Measurements from ENCODE around the gene PTCD3.

Gene PTCD3

DNA sequence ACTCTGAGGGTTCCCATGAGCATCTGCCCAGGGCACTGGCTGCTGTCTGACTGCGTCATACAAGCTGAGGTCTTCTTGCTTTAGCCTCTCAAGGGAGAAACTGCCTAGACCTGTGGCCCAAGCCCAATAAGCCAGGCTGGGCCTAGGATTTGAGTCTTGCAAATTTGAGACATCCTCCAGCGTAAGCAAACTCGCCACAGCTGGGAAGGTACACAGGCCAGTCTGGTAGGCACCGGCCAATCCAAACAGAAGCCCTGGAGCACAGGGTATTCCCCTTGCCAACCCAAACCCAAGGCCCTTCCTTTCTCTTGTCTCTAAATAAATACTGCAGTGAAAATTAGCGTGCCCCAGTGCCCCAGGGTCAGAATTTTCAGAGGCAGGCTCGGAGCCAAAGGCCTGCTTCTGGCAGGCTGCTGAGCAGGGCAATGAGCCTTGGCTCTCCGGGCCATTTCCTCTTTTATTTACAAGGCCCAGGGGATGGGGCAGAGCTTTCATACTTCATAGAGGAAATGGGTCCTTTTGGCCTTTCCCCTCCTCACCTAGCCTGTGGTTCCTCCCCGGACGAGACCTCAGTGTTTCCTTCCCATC, 33.7 kb upstream of the PTCD3 start:
- no peak for ATAC-seq (replicated peaks)
- Mint-ChIP-seq H3K27me3 (no peaks in the 10 kb centered on the region), H3K27ac (peak overlapping the region in 1 of 2 donors; percentile 87), H3K4me3 (no peak overlapping the region), H3K36me3 (ENCODE audit: insufficient read depth) (peaks cover 13% of the 10 kb centered on the region), H3K9me3 (peaks cover 0 to 2% of the 10 kb centered on the region in 2 donors), H3K4me1 (ENCODE audit: low read depth in 2 of 2) (peaks cover 17 to 19% of the 10 kb centered on the region in 2 donors)
- DNase-seq, result no peak

DNA sequence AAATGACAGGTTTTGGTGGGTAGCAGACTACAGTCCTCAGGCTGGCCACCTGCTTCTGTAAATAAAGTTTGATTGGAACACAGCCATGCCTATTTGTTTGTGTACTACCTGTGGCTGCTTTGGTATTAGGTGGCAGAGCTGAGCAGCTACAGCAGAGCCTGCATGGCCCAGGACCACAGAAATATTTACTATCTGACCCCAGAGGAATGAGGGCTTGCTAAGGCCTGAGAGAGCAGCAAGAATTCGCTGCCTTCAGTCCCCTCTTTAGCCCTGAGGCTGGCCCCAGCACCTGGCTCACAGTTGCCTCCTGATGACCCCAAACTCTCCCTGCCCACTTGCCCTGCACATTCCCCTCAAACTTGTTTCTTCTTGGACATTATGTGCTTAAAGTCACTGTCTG, 32.8 kb upstream of the PTCD3 start:
- Mint-ChIP-seq H3K27ac (peak overlapping the region in 1 of 2 donors; percentile 87), H3K27me3 (no peaks in the 10 kb centered on the region), H3K36me3 (ENCODE audit: insufficient read depth) (peaks cover 13% of the 10 kb centered on the region), H3K4me3 (no peak overlapping the region), H3K9me3 (peaks cover 0 to 2% of the 10 kb centered on the region in 2 donors), H3K4me1 (ENCODE audit: low read depth in 2 of 2) (peaks cover 12 to 15% of the 10 kb centered on the region in 2 donors)
- no peak for DNase-seq
- ATAC-seq (replicated peaks), result no peak

DNA sequence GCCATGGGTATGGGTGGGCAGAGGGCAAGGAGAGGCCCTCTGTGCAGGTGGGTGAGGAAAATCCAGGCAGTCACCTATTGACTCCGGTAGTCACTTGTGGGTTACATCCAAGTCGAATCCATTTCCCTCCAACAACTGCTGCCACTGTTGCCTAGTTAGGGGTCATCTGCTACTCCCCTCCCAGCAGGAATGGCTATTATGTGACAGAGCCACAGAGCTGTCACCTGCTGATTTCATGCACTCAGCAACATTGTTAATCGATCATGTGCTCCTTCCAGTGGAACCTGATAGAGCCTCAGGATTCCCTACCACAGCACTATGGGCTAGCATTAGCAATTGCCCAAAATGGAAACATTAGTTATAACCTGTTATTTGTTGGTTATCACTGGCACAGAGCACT, 31.8 kb upstream of the PTCD3 start:
- H3K4me3 Mint-ChIP-seq, result no peak overlapping the region
- ATAC-seq (replicated peaks), result no peak
- no peaks in the 10 kb centered on the region for H3K27me3 Mint-ChIP-seq
- H3K36me3 Mint-ChIP-seq (ENCODE audit: insufficient read depth), result peaks cover 10% of the 10 kb centered on the region
- peaks cover 16 to 19% of the 10 kb centered on the region in 2 donors for H3K4me1 Mint-ChIP-seq (ENCODE audit: low read depth in 2 of 2)
- no peak overlapping the region for H3K27ac Mint-ChIP-seq
- no peak for DNase-seq
- H3K9me3 Mint-ChIP-seq, result peaks cover 0 to 2% of the 10 kb centered on the region in 2 donors

GRCh38 chr2:86074811-86075210, 31.2 kb upstream of the PTCD3 start:
- H3K9me3 Mint-ChIP-seq, result peaks cover 0 to 2% of the 10 kb centered on the region in 2 donors
- DNase-seq (no peak), ATAC-seq (replicated peaks) (no peak)
- no peak overlapping the region for H3K27ac Mint-ChIP-seq
- H3K4me1 Mint-ChIP-seq (ENCODE audit: low read depth in 2 of 2), result peaks cover 20 to 22% of the 10 kb centered on the region in 2 donors
- peaks cover 11% of the 10 kb centered on the region for H3K36me3 Mint-ChIP-seq (ENCODE audit: insufficient read depth)
- no peak overlapping the region for H3K4me3 Mint-ChIP-seq
- no peaks in the 10 kb centered on the region for H3K27me3 Mint-ChIP-seq

- H3K9me3 Mint-ChIP-seq, result peaks cover 0 to 2% of the 10 kb centered on the region in 2 donors
- H3K36me3 Mint-ChIP-seq (ENCODE audit: insufficient read depth), result peaks cover 13% of the 10 kb centered on the region
- H3K4me1 Mint-ChIP-seq (ENCODE audit: low read depth in 2 of 2), result peaks cover 31 to 33% of the 10 kb centered on the region in 2 donors
- H3K4me3 Mint-ChIP-seq, result no peak overlapping the region
- no peaks in the 10 kb centered on the region for H3K27me3 Mint-ChIP-seq
- ATAC-seq (replicated peaks) (no peak), DNase-seq (no peak)
- H3K27ac Mint-ChIP-seq, result peak overlapping the region; percentile 42 to 75
Measured at GRCh38 chr2:86075886-86076285, 30.1 kb upstream of the PTCD3 start.

DNA sequence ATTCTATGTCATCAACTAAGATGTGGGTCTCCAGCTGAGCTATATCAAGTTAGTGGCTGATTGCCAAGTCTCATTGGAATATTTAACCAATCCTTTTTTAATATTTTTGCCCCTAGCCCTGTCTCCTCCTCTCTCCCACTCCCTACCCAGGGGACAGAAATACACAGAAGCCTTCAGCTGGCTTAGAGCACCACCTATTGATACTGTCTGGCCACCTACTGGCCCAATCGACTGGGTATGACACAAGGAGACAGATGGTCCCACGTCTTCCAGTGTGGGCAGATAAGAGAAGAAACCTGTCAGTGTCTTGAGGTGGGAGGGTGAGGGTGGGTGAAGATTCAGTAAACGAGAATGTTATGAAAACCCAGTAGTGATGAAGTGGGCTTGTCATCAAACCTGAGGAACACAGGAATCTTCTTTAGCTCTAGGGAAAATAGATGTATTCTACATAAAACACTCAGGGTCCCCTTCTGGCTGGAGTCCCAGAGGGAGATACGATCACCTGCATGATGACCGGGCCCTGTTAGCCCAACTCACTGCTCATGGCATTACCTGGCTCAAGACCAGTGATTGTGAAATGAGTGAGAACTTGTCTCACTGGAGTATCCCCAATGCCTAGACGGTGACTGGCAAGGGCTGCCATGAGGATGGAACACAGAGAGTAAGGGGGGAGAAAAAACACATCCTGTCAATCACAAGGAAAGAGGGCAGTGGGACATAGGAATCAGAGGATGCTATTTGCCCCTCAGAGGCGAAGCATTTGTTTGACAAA, 27.1 kb upstream of the PTCD3 start:
- peak; percentile 31 to 40 (median 39) for DNase-seq
- peaks cover 24 to 31% of the 10 kb centered on the region in 2 donors for H3K4me1 Mint-ChIP-seq (ENCODE audit: low read depth in 2 of 2)
- H3K27ac Mint-ChIP-seq, result peak overlapping the region; percentile 97 to 99
- H3K27me3 Mint-ChIP-seq, result no peaks in the 10 kb centered on the region
- peak overlapping the region in 1 of 2 donors; percentile 69 for H3K4me3 Mint-ChIP-seq
- H3K36me3 Mint-ChIP-seq (ENCODE audit: insufficient read depth), result peaks cover 8% of the 10 kb centered on the region
- no peak for ATAC-seq (replicated peaks)
- no peaks in the 10 kb centered on the region for H3K9me3 Mint-ChIP-seq

- Mint-ChIP-seq H3K9me3 (no peaks in the 10 kb centered on the region), H3K36me3 (ENCODE audit: insufficient read depth) (peaks cover 13% of the 10 kb centered on the region), H3K4me3 (peak overlapping the region; percentile 69 to 72), H3K27me3 (no peaks in the 10 kb centered on the region), H3K4me1 (ENCODE audit: low read depth in 2 of 2) (peaks cover 24 to 31% of the 10 kb centered on the region in 2 donors), H3K27ac (peak overlapping the region; percentile 97 to 99)
- DNase-seq, result peak; percentile 86 to 91 (median 87)
- peak; percentile 89 for ATAC-seq (replicated peaks)
Measured at GRCh38 chr2:86079981-86080911, 25.8 kb upstream of the PTCD3 start.

- Mint-ChIP-seq H3K4me3 (no peak overlapping the region), H3K9me3 (no peaks in the 10 kb centered on the region), H3K27ac (peak overlapping the region; percentile 97 to 99), H3K4me1 (ENCODE audit: low read depth in 2 of 2) (peaks cover 24 to 31% of the 10 kb centered on the region in 2 donors), H3K27me3 (no peaks in the 10 kb centered on the region), H3K36me3 (ENCODE audit: insufficient read depth) (peaks cover 17% of the 10 kb centered on the region)
- ATAC-seq (replicated peaks) (no peak), DNase-seq (no peak)
Measured at GRCh38 chr2:86081724-86082123, 24.3 kb upstream of the PTCD3 start.

GRCh38 chr2:86082756-86083155, 23.3 kb upstream of the PTCD3 start:
- Mint-ChIP-seq H3K9me3 (no peaks in the 10 kb centered on the region), H3K36me3 (ENCODE audit: insufficient read depth) (peaks cover 22% of the 10 kb centered on the region), H3K4me3 (no peak overlapping the region), H3K4me1 (ENCODE audit: low read depth in 2 of 2) (peaks cover 23 to 31% of the 10 kb centered on the region in 2 donors), H3K27ac (peak overlapping the region in 1 of 2 donors; percentile 87), H3K27me3 (no peaks in the 10 kb centered on the region)
- no peak for ATAC-seq (replicated peaks)
- no peak for DNase-seq

DNA sequence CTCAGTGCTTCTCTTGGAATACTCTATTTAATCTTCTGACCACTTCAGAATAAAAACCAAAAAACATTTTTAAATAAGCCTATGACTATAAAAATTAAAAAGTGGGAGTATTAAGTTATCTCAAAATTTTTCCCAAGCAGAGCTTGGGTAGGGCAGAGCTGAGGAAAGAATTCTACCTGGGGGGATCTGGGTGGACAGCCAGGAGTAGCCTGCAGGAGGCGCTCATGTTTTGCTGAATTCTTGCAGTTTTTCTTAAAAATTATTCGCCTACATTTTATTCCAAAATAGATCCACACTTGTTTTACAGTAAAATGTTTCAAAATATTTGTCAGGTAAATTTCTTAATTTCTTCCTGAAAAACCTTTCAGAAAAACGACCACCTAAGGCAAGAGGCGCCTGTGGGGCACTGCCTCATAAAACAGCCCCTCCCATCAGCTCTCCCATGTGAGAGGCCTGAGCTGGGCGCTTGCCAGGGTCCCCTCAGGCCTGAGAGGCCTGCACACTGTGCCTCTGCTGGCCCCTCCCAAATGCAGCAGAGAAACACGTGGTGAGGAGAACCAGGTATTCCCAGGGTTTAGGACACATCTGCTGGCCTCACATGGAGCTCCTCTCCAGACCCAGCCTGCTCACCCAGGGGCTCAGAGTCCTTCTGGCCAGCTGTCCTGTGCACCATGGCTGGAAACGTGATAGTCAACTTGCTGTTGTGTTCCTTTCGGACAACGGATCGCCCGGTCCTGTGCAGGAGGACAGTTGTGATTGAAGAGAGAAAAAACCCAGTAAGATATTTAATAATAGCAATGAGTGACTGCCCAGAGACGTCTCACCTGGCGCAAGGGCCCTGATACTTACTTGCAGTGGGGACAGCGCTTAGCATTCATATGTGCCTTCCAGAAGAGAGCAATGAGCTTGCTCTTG, 17.8 kb upstream of the PTCD3 start:
- Mint-ChIP-seq H3K9me3 (no peaks in the 10 kb centered on the region), H3K36me3 (ENCODE audit: insufficient read depth) (peaks cover 46% of the 10 kb centered on the region), H3K27me3 (no peaks in the 10 kb centered on the region), H3K27ac (no peak overlapping the region), H3K4me3 (no peak overlapping the region), H3K4me1 (ENCODE audit: low read depth in 2 of 2) (no peaks in the 10 kb centered on the region)
- ATAC-seq (replicated peaks) (no peak), DNase-seq (no peak)

- H3K27me3 Mint-ChIP-seq, result no peaks in the 10 kb centered on the region
- H3K4me1 Mint-ChIP-seq (ENCODE audit: low read depth in 2 of 2), result peaks cover 1 to 7% of the 10 kb centered on the region in 2 donors
- ATAC-seq (replicated peaks) (no peak), DNase-seq (no peak)
- no peak overlapping the region for H3K4me3 Mint-ChIP-seq
- H3K27ac Mint-ChIP-seq, result no peak overlapping the region
- no peaks in the 10 kb centered on the region for H3K9me3 Mint-ChIP-seq
- peaks cover 54% of the 10 kb centered on the region for H3K36me3 Mint-ChIP-seq (ENCODE audit: insufficient read depth)
Measured at GRCh38 chr2:86094229-86094628, 11.8 kb upstream of the PTCD3 start.

DNA sequence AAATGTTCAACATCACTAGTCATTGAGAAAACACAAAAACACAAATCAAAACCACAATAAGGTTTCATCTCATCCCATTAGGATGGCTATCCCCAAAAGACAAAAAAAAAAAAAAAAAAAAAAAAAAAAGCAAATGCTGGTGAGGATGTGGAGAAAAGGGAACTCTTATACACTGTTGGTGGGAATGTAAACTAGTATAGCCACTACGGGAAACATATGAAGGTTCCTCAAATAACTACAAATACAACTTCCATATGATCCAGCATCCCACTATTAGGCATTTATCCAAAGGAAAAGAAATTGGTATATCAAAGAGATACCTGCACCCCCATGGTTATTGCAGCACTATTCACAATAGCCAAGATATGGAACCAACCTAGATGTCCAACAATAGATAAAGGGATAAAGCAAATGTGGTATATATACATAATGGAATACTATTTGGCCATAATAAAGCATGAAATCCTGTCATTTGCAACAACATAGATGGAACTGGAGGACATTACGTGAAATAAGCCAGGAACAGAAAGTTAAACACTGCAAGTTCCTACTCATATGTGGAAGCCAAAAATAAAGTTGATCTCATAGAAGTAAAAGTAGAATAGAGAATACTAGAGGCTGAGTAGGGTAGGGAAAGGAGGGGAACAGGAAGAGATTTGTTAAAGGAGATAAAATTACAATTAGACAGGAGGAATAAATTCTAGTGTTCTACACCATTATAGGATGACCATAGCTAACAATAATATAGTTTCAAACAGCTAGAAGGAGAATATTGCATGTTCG, 8.7 kb upstream of the PTCD3 start:
- H3K36me3 Mint-ChIP-seq (ENCODE audit: insufficient read depth), result peaks cover 36% of the 10 kb centered on the region
- no peaks in the 10 kb centered on the region for H3K27me3 Mint-ChIP-seq
- peaks cover 8 to 11% of the 10 kb centered on the region in 2 donors for H3K4me1 Mint-ChIP-seq (ENCODE audit: low read depth in 2 of 2)
- H3K4me3 Mint-ChIP-seq, result no peak overlapping the region
- ATAC-seq (replicated peaks) (no peak), DNase-seq (no peak)
- no peaks in the 10 kb centered on the region for H3K9me3 Mint-ChIP-seq
- H3K27ac Mint-ChIP-seq, result no peak overlapping the region

Measured in effector memory CD8-positive, alpha-beta T cell (primary cell).